ENCODE measurements around the gene SIRT7.

Gene SIRT7

DNA sequence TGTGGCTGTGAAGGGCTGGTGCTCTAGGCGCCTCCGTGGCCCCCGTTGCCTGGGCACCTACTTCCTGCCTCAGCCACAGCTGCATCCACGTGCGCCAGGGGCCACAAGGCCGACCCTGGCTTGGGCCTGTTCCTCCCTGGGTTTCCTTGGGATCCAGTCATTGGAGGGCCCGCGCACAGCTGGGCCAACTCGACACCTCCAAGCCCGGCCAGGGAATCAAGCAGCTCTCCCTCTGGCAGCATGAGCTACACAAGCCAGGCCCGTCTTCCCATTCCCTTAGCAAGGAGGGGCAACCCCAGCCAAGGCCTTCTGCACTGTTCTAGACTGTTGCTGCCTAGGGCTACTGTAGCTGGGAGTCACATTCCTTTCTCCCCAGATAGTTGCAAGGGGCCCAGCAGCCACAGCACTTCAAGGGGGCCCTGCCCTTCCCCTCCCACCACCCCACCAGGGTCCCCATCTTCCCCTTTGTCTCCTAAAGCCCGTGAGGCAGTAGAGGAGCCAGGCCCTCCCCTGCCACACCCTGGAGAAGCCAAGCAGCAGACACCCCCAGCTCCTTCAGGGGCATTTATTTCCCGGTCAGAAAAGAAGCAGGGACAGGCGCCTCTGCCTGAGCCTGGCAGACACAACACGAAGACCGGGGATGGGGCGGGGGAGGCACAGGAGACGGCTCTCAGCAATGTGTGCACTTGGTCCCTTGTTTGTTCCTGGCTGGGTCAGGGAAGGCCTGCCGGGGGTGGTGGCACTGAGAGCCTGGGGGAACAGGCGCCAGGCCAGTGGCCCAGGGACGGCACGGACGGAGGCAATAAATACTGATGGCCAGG is 50.6 kb downstream of the SIRT7 start:
- DNase-seq, result no peak

GRCh38 chr17:81866440-81867169 is 51.4 kb downstream of the SIRT7 start:
- DNase-seq, result no peak

- no peak for DNase-seq
Observed at GRCh38 chr17:81865733-81866439, 52.1 kb downstream of the SIRT7 start.

GRCh38 chr17:81865358-81865732 is 52.6 kb downstream of the SIRT7 start:
- DNase-seq, result no peak

GRCh38 chr17:81863833-81864768 is 53.9 kb downstream of the SIRT7 start:
- no peak for DNase-seq

DNA sequence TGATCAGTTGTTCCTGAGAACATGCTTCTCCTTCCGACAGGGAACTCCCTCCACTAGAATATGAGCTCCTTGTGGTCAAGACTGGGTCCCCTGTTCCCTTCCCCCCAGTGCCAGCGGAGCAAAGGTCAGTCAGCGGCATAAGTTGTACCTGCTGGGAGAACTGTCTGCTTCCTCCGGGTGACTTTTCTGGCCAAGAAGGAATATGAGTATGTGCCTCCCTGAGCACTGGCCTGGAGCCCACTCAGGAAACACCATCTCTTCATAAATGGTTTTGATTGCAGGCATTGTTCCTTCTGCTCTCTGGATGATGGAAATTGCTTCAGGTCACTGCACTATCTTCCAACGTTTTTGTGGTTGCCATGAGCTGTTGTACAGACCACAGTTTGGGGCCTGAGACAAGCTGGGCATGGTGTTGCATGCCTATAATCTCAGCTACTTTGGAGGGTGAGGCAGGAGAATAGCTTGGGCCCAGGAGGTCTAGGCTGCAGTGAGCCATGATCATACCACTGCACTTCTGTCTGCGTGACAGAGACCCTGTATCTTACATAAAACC is 54.8 kb downstream of the SIRT7 start:
- DNase-seq, result no peak
